HG02973 (cell line): ENCODE data around the gene FAM3D.
"Not testable (repeated sequence)": the region's sequence is repeated elsewhere in the genome, so short reads cannot be mapped to it uniquely, and the experiment has no call there.

ENCODE experiments used
- ATAC-seq: cut with Tn5 transposase; IDR thresholded peaks from one replicate; pipeline ENCODE4 v1.9.1; 2021; ENCODE audit warnings: moderate library complexity; ENCODE audit not compliant: unreplicated experiment

The FAM3D gene

DNA sequence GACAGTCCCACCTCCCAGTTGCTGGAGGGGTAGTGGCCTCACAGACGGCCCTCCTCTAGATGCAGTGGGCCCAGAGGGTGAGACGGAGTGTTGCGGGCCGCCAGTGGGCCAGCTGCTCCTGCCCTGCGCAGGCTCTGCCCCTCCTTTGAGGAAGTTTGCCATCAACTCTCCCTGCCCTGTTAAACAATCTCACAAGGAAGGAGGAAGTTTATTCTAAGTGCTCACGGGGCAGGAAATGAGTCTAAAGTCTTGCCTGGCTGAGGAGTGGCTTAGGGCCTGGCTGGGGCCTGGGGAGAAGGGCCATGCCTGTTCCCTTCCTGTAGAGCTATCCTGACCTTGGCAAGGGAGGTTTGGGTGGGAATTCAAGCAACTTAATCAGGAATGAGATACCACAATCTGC, at the start of gene FAM3D:
Gene FAM3D, minus strand, starts transcription at position 92 of the 400 bp plus-strand sequence. CDS start 11,211 bp downstream, outside the sequence.
- ATAC-seq = no peak

GRCh38 chr3:58713715-58714401, 47.3 kb upstream of the FAM3D start:
- ATAC-seq = no peak

- ATAC-seq = no peak
These were observed 45.3 kb upstream of the FAM3D start for GRCh38 chr3:58711871-58712270.

DNA sequence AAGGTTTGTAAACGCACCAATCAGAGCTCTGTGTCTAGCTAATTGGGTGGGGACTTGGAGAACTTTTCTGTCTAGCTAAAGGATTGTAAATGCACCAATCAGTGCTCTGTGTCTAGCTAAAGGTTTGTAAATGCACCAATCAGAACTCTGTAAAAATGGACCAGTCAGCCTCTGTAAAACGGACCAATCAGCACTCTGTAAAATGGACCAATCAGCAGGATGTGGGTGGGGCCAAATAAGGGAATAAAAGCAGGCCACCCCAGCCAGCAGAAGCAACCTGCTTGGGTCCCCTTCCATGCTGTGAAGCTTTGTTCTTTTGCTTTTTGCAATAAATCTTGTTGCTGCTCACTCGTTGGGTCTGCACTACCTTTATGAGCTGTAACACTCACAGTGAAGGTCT, 42.4 kb upstream of the FAM3D start:
- not testable (repeated sequence) for ATAC-seq

DNA sequence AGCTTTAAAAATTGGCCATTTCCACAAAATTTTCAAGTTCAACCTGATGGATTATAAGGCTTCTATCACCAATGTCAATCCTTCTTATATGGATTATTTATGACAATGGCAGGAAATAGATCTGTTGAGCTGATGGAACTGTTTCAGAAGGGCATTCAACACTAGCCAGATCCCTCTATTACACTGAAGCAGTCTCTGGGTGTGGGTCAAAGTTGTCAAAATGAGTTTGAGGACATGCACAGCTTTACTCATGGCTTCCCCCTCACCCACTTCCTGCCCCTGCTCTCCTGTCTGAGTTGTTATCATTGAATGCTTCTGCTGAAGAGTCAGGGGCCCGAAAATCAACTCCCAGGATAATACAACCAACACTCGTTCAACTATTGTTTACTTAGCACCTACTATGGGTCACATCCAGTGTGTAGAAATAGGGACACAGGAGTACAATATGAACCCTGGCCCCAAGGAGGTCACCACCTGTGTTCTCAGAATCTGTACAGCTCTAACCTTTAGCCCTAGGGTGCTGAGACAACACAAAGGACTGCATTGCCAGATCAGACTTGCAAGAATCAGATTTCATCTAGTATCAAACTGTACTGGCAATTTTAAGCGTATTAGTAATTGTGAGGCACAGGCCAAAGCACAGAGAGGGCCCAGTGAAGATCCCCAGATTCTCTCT, 41.7 kb upstream of the FAM3D start:
- ATAC-seq = no peak

GRCh38 chr3:58707390-58707930, 40.9 kb upstream of the FAM3D start:
- no peak for ATAC-seq

GRCh38 chr3:58706395-58707167, 40.0 kb upstream of the FAM3D start:
- no peak for ATAC-seq

DNA sequence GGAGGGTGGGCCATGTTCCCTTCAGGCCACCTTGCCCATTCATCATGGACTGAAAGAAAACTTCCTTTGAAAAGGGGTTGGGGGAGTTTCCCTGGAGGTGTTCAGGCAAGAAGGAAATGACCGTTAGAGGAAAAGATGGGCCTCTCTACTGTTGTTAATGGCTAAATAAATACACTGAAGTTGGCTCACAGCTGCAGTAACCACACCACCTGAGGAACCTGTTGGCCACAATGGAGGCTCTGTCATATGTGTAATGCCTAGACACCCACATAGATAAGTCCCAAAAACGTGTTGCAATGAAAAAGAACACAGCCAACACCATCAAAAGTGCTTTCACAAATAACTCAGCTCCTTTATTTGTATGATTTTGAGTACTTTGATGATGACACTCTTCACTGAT, 38.2 kb upstream of the FAM3D start:
- ATAC-seq = no peak

DNA sequence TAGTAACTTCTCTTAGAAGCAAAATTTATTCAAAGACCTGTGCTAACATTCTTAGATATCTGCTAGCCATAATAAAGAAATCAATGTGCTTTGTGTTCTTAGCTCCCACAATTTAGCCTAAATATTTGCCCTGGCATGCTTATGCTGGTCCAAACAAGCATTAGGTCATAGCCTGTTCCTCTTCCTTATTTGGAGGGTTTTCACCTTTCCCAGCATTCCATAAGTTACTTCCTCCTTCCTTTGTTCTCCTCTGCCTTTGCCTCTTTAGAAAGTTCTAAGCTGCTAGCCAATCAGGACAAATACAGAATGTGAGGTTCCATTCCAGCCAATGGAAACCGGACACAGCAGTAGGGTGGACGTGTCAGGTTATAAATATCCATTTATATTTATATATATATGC, 37.7 kb upstream of the FAM3D start:
- ATAC-seq = not testable (repeated sequence)

- ATAC-seq = no peak
These were observed 31.7 kb upstream of the FAM3D start for GRCh38 chr3:58698246-58698645.

- ATAC-seq = peak; percentile 69
These were observed 31.0 kb upstream of the FAM3D start for GRCh38 chr3:58697561-58697960.

GRCh38 chr3:58696813-58697212, 30.2 kb upstream of the FAM3D start:
- ATAC-seq = not testable (repeated sequence)

GRCh38 chr3:58696093-58696492, 29.5 kb upstream of the FAM3D start:
- no peak for ATAC-seq

DNA sequence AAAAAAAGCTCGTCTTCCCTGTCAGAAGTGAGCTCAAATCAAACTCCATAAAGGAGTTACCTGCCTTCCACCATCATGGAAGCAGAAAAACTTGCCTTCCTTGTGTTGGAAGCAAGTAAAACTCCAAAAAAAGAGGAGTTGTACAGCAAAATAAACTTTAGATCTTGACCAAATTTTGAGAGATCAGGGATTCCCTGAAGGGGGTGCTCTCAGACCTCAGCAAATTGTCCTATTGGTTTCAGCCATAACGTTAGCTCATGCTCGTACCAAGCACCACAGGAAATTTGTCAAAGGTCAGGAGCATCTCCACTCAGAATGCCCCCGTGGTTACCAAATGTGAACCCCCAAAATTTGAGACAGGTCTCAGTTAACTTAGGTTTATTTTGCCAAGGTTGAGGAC, 28.7 kb upstream of the FAM3D start:
- ATAC-seq = not testable (repeated sequence)

DNA sequence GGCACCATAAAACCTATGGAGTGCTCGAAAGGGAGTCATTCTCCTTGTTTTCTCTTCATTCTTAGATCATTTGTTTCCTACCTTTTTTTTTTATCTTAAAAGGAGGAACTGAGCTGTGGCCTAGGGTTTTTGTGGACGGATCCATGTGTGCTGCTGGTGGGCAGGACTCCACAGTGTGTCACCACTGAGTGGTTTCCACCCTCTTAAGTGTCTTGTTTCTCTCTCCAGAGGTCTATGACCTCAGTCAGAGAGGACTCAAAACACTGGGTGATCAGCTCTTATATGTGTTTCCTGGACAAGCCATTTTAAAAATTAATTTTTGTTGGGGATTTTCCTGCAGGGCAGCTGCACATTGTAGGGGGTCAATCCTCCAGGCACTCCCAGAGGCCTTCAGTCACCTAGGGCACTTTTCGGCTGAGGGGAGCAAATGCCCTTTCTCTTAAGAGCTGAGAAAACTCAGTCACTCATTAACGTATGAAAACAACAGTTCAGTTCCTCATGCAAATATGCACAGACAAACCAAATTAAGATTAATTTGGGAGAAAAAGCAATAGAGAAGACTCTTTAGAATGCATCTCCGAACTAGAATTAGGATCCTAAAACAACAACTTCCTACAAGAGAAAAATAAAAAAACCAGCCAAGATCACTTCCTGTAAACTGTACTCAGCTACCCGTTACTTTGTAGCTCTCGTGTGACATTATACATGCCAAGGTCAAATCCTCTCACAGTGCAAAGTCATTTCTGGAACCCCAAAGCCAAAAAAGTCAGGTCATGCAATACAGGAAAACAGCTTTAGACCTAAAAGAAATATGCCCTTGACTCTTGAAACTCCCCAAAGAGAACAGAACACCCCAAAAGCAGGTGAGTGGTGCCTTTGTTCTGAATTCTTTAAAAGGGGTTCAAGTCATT, 27.6 kb upstream of the FAM3D start:
- no peak for ATAC-seq

- no peak for ATAC-seq
These were observed 25.9 kb upstream of the FAM3D start for GRCh38 chr3:58692484-58692883.

- ATAC-seq = no peak
These were observed 25.4 kb upstream of the FAM3D start for GRCh38 chr3:58691997-58692396.

DNA sequence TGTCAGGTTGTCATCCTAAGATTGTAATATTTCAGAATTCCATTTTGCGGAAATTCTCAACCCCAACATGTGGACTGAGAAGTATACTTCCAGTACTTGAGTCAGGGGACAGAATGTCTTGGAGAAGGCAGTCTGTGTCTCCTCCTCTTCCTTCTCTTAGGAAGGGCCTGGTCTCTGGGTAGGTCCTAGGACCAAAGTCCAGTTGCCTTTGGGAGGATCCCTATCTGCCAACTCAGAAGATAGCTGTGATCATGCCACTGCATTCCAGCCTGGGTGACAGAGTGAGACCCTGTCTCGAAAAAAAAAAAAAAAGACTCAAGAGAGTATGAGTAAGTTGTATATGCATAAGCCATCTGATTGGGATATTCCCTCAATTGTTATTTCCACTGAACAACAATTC, 23.9 kb upstream of the FAM3D start:
- ATAC-seq = no peak

GRCh38 chr3:58688574-58688973, 22.0 kb upstream of the FAM3D start:
- no peak for ATAC-seq

DNA sequence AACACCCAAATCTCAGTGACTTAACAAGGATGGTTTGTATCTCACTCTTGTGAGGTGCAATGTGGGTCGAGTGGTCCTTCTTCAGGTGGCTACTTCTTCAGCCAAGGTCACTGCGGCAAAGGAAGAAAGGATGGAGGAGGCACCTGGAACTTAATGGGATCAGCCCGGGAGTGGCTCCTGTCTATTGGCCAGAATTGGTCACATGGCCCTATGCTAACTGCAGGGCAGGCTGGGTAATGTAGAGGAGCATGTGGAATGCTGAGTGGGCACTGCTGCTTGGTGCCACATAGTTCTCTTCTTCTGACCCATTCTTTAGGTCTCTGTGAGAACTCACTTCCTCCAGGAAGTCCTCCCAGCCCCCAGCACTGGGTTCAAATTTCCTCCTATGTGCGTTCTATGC, 20.3 kb upstream of the FAM3D start:
- no peak for ATAC-seq

DNA sequence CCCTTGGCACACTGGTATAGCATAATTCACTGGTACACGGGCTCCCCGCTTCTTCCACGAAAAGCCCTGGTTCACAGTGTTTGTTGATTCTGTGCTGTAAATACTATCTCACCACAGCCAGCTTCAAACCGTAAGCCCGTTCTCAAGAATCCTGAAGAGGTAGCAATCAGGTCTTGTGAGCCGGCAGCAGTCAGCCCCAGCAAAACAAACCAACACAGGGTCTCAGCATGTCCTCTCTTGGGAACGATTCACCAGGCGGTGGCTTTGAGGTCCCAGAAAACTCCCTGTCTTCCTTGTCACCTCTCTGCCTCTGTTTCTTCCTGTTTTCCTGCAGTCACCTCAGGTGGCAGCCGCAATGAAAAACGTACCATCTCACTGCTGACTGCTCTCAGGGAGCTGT, 19.1 kb upstream of the FAM3D start:
- ATAC-seq = no peak
